HG03025 (cell line): Measurements from ENCODE around the gene AGAP2.

Experiments used
- ATAC-seq: cut with Tn5 transposase; IDR thresholded peaks from one replicate; pipeline ENCODE4 v1.9.1; 2021; ENCODE audit warnings: mild to moderate bottlenecking, moderate library complexity; ENCODE audit not compliant: unreplicated experiment, low FRiP score

The AGAP2 gene

GRCh38 chr12:57737467-57738460, 778 bp downstream of the AGAP2 start:
- ATAC-seq, result no peak

- no peak for ATAC-seq
Observed at GRCh38 chr12:57736741-57737466, 1.6 kb downstream of the AGAP2 start.

- no peak for ATAC-seq
Observed at GRCh38 chr12:57735952-57736740, 2.4 kb downstream of the AGAP2 start.

- no peak for ATAC-seq
Observed at GRCh38 chr12:57735198-57735855, 3.2 kb downstream of the AGAP2 start.

GRCh38 chr12:57734591-57734990, 4.0 kb downstream of the AGAP2 start:
- no peak for ATAC-seq

- ATAC-seq, result no peak
Observed at GRCh38 chr12:57733928-57734327, 4.6 kb downstream of the AGAP2 start.

GRCh38 chr12:57732726-57733593, 5.6 kb downstream of the AGAP2 start:
- no peak for ATAC-seq

- ATAC-seq, result no peak
Observed at GRCh38 chr12:57732270-57732669, 6.3 kb downstream of the AGAP2 start.

GRCh38 chr12:57731411-57732080, 7.0 kb downstream of the AGAP2 start:
- ATAC-seq, result no peak

GRCh38 chr12:57730336-57731067, 8.0 kb downstream of the AGAP2 start:
- ATAC-seq, result no peak

GRCh38 chr12:57729321-57729844, 9.2 kb downstream of the AGAP2 start:
- ATAC-seq, result no peak

- no peak for ATAC-seq
Observed at GRCh38 chr12:57727758-57728395, 10.7 kb downstream of the AGAP2 start.

- peak; percentile 6 for ATAC-seq
Observed at GRCh38 chr12:57726884-57727757, 11.4 kb downstream of the AGAP2 start.

GRCh38 chr12:57726151-57726883, 12.2 kb downstream of the AGAP2 start:
- peak; percentile 54 for ATAC-seq

GRCh38 chr12:57725851-57726150, 12.7 kb downstream of the AGAP2 start:
- no peak for ATAC-seq
